Epidermal melanocyte (primary cell): ENCODE results near the gene PPP1R8.
"Not testable (repeated sequence)": the region's sequence is repeated elsewhere in the genome, so short reads cannot be mapped to it uniquely, and the experiment has no call there.

Experiments used
- DNase-seq: peaks from one replicate; pipeline ENCODE4 v3.0.0; 2011; ENCODE audit warnings: low spot score; ENCODE audit not compliant: insufficient read length

PPP1R8 gene

DNA sequence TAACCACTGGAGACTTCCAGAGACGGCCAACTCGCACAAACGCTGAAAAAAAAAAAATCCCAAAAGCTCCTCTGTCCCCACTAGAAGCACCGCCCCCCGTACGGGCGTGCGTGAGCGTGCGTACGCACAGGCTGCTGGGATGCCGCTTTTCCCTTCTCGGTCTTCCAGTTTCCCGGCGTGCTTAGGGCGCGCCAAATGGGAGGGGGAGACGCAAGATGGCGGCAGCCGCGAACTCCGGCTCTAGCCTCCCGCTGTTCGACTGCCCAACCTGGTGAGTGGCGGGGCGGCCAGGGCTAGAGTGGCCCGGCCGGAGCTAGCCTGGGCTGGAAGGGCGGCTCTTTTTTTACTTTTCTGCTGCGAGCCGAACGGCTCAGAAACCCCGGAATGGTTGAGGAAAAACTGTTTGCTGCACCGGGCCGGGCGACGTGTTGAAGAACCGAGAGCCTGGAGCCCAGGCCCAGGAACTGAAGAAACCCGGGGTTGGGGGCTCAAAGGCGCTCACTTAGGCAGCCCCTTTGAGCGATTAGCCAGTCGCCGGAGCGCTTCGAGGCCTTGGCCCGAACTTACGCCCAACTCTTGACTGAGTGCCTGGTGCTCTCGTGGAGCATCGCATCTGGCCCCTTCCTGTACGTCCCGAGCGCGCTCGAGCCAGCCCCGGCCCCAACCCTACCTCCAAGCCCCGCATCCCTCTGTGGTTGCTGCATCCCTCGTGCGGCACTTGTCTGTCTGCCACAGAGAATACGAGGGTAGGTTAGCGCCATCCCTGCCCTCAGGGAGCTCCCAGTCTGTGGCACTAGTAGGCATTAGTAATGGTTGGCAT is at the start of gene PPP1R8:
TSS of gene PPP1R8 (plus strand) at position 162 of the 820 bp plus-strand sequence. CDS start at position 216, 54 bp downstream.
- DNase-seq = peak; percentile 78

GRCh38 chr1:27782950-27783349 is 47.6 kb upstream of the PPP1R8 start:
- DNase-seq = no peak

GRCh38 chr1:27784700-27785099 is 45.9 kb upstream of the PPP1R8 start:
- no peak for DNase-seq

DNA sequence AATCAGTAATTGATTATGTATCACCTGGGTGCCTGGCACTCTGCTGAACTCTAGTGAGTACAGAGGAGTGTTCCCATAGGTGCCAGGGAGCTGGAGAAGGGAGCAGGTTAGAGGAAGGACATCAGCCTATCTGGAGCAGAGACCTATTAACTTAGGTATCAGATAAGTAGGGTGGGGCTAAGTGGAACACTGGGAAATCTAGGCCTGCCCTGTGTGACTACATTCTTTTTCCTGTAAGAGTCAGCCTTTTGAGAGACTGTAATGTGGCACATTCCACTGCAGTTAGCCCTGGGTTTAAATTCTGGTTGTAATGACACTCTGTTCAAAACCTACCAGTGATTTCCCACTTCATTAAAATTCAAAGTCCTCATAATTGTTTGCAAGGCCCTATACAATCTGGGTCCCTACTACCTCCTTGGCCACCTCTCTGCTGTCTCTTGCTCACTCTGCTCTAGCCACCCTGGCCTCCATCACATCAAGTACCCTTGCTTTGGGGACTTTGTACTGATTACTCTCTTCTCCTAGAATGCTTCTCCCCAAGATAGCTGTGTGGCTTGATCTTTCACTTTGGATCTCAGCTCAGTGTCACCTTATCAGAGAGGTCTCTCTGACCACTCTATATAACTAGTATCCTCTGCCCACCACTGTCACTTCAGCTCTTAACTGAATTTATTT is 44.7 kb upstream of the PPP1R8 start:
- no peak for DNase-seq

DNA sequence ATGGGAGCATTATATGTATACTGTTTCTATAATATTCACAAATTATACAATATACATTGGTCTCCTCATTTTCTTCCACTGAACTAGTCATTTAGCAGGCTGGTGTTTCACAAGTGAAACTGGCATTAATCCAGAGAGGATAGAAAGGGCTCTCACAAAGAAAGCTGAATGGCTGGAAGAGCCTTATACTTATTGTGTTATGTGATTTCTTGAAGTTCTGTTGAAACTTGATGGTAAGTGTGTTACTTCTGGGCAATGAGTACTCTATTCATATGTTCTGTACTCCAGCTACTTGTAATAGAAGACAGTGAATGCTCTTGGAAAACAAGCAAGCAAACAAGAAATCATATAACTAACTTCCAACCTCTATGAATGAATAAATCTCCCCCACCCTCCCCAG is 42.7 kb upstream of the PPP1R8 start:
- no peak for DNase-seq

DNA sequence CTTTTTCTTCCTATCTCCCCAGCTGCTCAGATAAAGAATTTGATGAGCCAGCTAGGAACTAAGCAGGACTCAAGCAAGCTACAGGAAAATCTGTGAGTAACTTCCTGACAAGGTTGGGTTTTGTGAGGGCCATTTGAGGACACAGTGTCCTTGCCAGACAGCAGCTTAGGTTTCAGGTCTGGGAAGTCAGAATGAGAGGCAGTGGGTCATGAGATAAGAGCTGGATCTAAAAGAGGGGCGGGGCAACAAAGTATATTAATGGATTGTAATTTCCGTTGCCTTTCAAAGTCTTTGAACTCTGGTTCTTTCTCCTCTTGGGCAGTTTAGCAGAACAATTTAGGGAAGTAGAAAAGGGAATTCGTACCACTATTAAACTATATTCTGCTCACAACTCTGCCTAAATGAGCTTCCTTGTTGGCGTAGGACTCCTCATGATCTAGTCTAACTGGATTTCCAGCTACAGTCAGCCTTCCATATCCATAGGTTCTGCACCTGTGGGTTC is 41.0 kb upstream of the PPP1R8 start:
- no peak for DNase-seq

DNA sequence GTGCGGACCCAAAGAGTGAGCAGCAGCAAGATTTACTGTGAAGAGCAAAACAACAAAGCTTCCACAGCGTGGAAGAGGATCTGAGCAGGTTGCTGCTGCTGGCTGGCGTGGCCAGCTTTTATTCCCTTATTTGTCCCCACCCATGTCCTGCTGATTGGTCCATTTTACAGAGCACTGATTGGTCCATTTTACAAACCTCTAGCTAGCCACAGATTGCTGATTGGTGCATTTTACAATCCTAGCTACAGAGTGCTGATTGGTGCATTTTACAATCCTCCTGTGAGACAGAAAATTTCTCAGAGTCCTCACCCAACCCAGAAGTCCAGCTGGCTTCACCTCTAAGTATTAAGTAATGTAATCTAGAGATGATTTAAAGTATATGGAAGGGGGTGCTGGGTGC is 40.3 kb upstream of the PPP1R8 start:
- DNase-seq = not testable (repeated sequence)

DNA sequence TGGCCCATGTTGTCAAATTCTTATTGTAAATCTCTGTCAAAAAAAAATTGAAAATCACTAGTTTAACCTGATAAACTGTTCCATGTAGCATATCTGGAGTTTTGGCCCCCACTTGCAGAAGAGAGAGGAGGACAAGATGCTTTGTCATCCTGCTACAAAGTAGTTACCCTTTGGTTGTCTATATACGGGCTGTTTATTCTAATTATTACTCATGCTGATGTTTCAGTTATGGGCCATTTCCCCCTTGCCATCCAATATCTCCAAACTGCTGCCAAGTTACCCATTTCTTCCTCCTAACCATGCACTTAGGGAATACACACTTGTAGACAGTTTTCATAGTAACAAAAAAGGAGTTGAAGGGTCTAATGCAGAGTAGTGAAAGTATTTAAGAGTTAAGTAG is 35.0 kb upstream of the PPP1R8 start:
- no peak for DNase-seq

DNA sequence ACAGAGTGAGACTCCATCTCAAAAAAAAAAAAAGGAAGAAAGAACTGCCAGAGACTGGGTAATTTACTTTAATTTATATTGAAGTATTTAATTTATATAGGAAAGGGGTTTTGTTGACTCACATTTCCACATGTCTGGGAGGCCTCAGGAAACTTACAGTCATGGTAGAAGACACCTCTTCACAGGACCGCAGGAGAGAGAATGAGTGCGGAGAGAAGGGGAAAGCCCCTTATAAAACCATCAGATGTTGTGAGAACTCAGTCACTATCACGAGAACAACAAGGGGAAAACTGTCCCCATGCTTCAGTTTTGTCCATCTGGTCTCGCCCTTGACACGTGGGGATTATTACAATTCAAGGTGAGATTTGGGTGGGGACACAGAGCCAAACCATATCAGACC is 25.8 kb upstream of the PPP1R8 start:
- DNase-seq = no peak

- no peak for DNase-seq
Measured at GRCh38 chr1:27806758-27807157, 23.8 kb upstream of the PPP1R8 start.

GRCh38 chr1:27807385-27807784 is 23.2 kb upstream of the PPP1R8 start:
- no peak for DNase-seq

DNA sequence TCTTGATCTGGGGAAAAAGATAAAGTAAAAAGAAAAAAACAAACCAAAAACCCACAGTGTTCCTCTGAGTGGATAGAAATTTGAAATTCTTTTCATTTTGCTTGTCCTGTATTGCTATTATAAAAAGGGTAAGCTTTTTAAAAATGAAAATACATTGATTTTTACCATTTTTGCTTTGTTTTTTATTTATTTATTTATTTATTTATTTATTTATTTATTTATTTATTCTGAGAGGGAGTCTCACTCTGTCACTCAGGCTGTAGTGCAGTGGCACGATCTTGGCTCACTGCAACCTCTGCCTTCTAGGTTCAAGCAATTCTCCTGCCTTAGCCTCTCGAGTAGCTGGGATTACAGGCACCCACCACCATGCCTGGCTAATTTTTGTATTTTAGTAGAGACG is 22.5 kb upstream of the PPP1R8 start:
- DNase-seq = not testable (repeated sequence)

- no peak for DNase-seq
Measured at GRCh38 chr1:27809883-27810282, 20.7 kb upstream of the PPP1R8 start.

GRCh38 chr1:27811741-27812500 is 18.7 kb upstream of the PPP1R8 start:
- DNase-seq = no peak

- DNase-seq = no peak
Measured at GRCh38 chr1:27816921-27817630, 13.5 kb upstream of the PPP1R8 start.

DNA sequence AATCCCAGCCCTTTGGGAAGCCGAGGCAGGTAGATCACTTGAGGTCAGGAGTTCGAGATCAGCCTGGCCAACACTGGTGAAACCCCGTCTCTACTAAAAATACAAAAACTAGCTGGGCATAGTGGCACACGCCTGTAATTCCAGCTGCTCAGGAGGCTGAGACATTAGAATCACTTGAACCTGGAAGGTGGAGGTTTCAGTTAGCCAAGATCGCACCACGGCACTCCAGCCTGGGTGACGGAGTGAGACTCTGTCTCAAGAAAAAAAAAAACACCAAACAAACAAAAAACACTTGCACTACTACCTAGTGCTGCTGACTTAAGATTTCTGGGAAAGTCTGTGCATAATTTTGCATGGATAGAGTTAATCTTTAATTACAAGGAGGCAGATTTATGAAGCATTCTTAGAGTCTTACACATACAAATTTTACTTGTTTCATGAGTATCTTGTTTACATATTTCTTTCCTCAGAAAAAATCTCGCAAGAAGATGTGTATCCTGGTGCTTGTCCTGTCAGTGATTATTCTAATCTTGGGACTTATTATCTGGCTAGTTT is 8.7 kb upstream of the PPP1R8 start:
- DNase-seq = no peak

- DNase-seq = no peak
Measured at GRCh38 chr1:27823784-27824183, 6.8 kb upstream of the PPP1R8 start.

DNA sequence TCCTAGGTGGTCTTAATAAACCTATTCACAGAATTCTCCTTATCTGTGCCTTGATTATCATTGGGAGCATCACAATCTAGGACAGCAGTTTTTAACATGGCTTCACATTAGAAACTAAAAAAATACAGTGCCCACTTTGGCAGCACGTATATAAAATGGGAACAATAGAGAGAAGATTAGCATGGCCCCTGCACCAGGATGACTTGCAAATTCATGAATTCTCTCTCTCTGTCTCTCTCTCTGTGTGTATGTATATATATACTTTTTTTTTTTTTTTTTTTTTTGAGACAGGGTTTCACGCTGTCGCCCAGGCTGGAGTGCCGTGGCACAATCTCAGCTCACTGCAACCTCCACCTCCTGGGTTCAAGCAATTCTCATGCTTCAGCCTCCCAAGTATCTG is 6.2 kb upstream of the PPP1R8 start:
- DNase-seq = no peak

- not testable (repeated sequence) for DNase-seq
Measured at GRCh38 chr1:27829339-27829960, 1.1 kb upstream of the PPP1R8 start.

DNA sequence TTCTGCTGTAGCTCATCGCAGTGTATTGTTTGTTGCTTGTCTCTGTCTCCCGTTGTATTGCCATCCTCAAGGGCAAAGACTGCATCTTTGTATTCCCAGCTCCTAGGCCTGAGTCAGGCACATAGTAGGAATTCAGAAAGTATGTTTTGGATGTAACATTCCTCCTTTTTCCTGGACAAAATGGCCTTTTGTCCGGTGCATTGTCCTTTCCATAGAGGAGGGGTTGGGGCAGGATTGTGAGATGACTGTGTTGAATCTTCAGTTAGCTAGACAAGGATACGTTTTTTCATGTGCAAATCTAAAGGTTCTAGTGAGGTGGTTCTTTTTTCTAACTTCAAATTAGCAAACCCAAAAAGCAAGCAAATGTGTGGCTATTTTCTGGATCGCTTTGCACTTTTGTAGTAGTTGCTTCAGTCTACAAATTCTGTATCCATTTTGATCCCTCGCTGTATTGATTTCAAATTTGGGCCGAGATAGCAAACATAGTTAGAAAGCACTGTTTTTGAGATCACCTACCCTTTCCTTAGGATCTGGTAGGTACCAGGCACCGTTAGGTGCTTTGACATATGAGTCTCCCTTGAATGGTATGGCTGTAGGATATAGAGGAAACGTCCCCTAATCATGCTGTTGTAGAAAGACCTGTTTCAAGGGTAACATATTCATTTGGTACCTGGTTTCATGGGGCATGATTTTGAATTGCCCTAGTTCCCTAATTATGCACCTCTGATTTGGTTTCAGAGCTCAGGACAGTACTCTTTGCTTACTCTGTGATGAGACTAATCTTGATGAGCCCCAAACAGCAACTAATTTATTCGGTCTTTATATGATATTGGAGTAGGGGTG is 1.2 kb downstream of the PPP1R8 start:
- DNase-seq = no peak
